Breast epithelium (tissue), 3 donors: Measurements from ENCODE around the gene TMA16.

Source experiments
- POLR2A ChIP-seq: fragments of 450-650 bp; IDR thresholded peaks from one replicate; pipeline ENCODE4 v1.6.1; 2016; ENCODE audit warnings: antibody characterized with exemption, mild to moderate bottlenecking, moderate library complexity
- POLR2AphosphoS5 ChIP-seq, 3 donors: sonication (generic); formaldehyde crosslinking; IDR thresholded peaks; one replicate each; pipeline ENCODE4 v1.6.1; 2017; ENCODE audit warnings: antibody characterized with exemption in 3 of 3
- TF ChIP-seq, protein P1 (sequence below), 3 donors: fragments of 450-650 bp; IDR thresholded peaks; one replicate each; pipeline ENCODE4 v1.5.1; 2016 to 2017; ENCODE audit warnings: antibody characterized with exemption in 3 of 3, mild to moderate bottlenecking in 3 of 3, moderate library complexity in 3 of 3

DNA sequence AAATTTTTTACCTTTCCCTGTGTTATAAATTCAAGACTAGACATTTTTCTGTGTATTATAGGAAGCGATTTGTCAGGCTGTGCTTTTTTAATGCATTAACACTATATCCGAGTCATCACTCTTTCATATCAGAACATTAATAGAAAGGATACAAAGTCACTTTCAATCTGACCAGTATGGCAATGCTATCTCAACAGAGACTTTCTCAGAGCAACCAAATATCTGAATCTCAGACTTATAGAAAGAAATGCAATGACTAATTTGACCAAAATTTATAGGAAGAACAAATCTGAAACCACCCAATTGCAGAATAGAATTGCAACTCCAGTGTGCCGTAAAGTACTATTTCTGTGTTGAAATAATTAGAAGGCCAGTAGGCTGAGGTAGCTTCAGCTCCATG, 20.5 kb upstream of the TMA16 start:
- TF ChIP-seq, protein P1, sequence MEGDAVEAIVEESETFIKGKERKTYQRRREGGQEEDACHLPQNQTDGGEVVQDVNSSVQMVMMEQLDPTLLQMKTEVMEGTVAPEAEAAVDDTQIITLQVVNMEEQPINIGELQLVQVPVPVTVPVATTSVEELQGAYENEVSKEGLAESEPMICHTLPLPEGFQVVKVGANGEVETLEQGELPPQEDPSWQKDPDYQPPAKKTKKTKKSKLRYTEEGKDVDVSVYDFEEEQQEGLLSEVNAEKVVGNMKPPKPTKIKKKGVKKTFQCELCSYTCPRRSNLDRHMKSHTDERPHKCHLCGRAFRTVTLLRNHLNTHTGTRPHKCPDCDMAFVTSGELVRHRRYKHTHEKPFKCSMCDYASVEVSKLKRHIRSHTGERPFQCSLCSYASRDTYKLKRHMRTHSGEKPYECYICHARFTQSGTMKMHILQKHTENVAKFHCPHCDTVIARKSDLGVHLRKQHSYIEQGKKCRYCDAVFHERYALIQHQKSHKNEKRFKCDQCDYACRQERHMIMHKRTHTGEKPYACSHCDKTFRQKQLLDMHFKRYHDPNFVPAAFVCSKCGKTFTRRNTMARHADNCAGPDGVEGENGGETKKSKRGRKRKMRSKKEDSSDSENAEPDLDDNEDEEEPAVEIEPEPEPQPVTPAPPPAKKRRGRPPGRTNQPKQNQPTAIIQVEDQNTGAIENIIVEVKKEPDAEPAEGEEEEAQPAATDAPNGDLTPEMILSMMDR (IDR thresholded peaks at IDR 0.05), result no peak
- TF ChIP-seq POLR2A (no peak), POLR2AphosphoS5 (IDR thresholded peaks at IDR 0.05) (no peak)
